AG04449 (cell line): Measurements from ENCODE around the gene CFAP299.

Experiments used
- CTCF ChIA-PET: fragments of 350-600 bp; formaldehyde crosslinking; extraction: SDS; loops from one replicate; lab custom pipeline; 2021; ENCODE audit warnings: antibody characterized with exemption; lab: Yijun Ruan, JAX
- POLR2A ChIA-PET: fragments of 400-600, 350-600 bp; formaldehyde crosslinking; extraction: SDS; loops from one replicate; lab custom pipeline; 2020; ENCODE audit warnings: antibody characterized with exemption, inconsistent platforms; lab: Yijun Ruan, JAX
- DNase-seq: peaks from one replicate; pipeline ENCODE4 v3.0.0-alpha.2; 2010; ENCODE audit warnings: low read depth, low spot score
- H3K4me3 ChIP-seq: 2 replicates; pipeline ENCODE4 v1.5.1; 2011; ENCODE audit warnings: low read depth, mild to moderate bottlenecking, control low read depth, low read length
- CTCF ChIP-seq: IDR thresholded peaks from one replicate; pipeline ENCODE4 v1.5.1; 2011; ENCODE audit warnings: mild to moderate bottlenecking, moderate library complexity, low read length, control low read depth, inconsistent platforms; ENCODE audit not compliant: insufficient read depth; ENCODE audit errors: missing control alignments

CFAP299 gene

GRCh38 chr4:80407246-80407645 lies 71.7 kb downstream of the CFAP299 start:
- no peak for TF ChIP-seq CTCF
- no peak for DNase-seq
- CTCF ChIA-PET = no interaction called here
- POLR2A ChIA-PET = no interaction called here
- H3K4me3 ChIP-seq = no peak overlapping the region

- ChIA-PET CTCF (no interaction called here), POLR2A (no interaction called here)
- no peak overlapping the region for H3K4me3 ChIP-seq
- TF ChIP-seq CTCF = no peak
- no peak for DNase-seq
Measured at GRCh38 chr4:80409809-80410208, 74.3 kb downstream of the CFAP299 start.

- CTCF ChIA-PET = no interaction called here
Measured at GRCh38 chr4:80412322-80412721, 76.8 kb downstream of the CFAP299 start.

GRCh38 chr4:80413086-80413485 lies 77.6 kb downstream of the CFAP299 start:
- DNase-seq = no peak
- H3K4me3 ChIP-seq = no peak overlapping the region
- POLR2A ChIA-PET = no interaction called here
- CTCF ChIA-PET = no interaction called here
- TF ChIP-seq CTCF = no peak

More at GRCh38 chr4:80412322-80412721, 76.8 kb downstream of the CFAP299 start:
- no peak for DNase-seq
- H3K4me3 ChIP-seq = no peak overlapping the region
- POLR2A ChIA-PET = no interaction called here
- no peak for TF ChIP-seq CTCF

- DNase-seq = no peak
- H3K4me3 ChIP-seq = no peak overlapping the region
- no peak for TF ChIP-seq CTCF
- ChIA-PET POLR2A (no interaction called here), CTCF (interaction anchor here (0.8 to 1.0 kb wide), 2 partner anchors 13 to 197 kb away, joined by 3 read pairs; no protein-coding TSS in a partner anchor)
Measured at GRCh38 chr4:80417019-80417418, 81.5 kb downstream of the CFAP299 start.

GRCh38 chr4:80419946-80420345 lies 84.4 kb downstream of the CFAP299 start:
- no peak for TF ChIP-seq CTCF
- ChIA-PET POLR2A (no interaction called here), CTCF (no interaction called here)
- no peak overlapping the region for H3K4me3 ChIP-seq
- DNase-seq = no peak
